Parathyroid adenoma (tissue), 2 donors: ENCODE measurements around the gene TMEM236.

Experiments used
- H2AFZ ChIP-seq: fragments of 300-600 bp; sonication (generic); one replicate; pipeline ENCODE4 v1.7.0; 2017; ENCODE audit warnings: antibody characterized with exemption, mild to moderate bottlenecking
- H3K27ac ChIP-seq: fragments of 300-600 bp; sonication (generic); one replicate; pipeline ENCODE4 v1.7.0; 2017
- H3K27me3 ChIP-seq: fragments of 300-600 bp; sonication (generic); one replicate; pipeline ENCODE4 v1.7.0; 2017; ENCODE audit warnings: low read length; ENCODE audit not compliant: control insufficient read depth, insufficient read depth
- H3K36me3 ChIP-seq: fragments of 300-600 bp; sonication (generic); one replicate; pipeline ENCODE4 v1.7.0; 2017; ENCODE audit warnings: low read length; ENCODE audit not compliant: control insufficient read depth, insufficient read depth
- H3K4me1 ChIP-seq: fragments of 300-600 bp; sonication (generic); one replicate; pipeline ENCODE4 v1.7.0; 2017; ENCODE audit warnings: control low read depth
- H3K4me2 ChIP-seq: fragments of 300-600 bp; sonication (generic); one replicate; pipeline ENCODE4 v1.7.0; 2017; ENCODE audit warnings: low read length
- H3K4me3 ChIP-seq: fragments of 300-600 bp; sonication (generic); one replicate; pipeline ENCODE4 v1.7.0; 2017; ENCODE audit warnings: low read depth, low read length
- H3K79me2 ChIP-seq: fragments of 300-600 bp; sonication (generic); one replicate; pipeline ENCODE4 v1.7.0; 2017; ENCODE audit warnings: control low read depth
- H3K9ac ChIP-seq: fragments of 300-600 bp; sonication (generic); one replicate; pipeline ENCODE4 v1.7.0; 2017; ENCODE audit warnings: mild to moderate bottlenecking
- H3K9me3 ChIP-seq: fragments of 300-600 bp; sonication (generic); one replicate; pipeline ENCODE4 v1.7.0; 2017; ENCODE audit warnings: low read length; ENCODE audit not compliant: control insufficient read depth
- CTCF ChIP-seq: fragments of 300-600 bp; sonication (generic); IDR thresholded peaks from one replicate; pipeline ENCODE4 v1.7.0; 2017; ENCODE audit warnings: antibody characterized with exemption, mild to moderate bottlenecking
- donor health status: primary hyperparathyroidism.

TMEM236 gene

DNA sequence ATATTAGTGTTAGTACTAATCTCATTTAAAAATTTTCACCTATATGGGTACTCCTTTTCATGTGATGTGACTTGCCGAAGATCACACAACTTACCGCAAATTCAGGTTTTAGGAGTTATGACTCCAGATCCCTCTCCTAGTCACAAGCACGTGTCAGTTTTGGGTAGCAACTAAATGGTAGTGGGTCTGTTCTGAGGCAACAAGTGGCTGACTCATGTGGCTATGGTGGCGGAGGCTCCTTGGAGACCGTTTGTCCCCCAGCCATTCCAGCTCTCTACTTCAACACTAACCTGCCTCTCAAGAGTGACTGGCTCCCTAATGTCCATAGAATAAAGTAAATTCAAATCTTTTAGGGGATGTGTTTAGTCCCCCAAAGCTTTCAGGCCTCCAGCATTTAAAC is 96.6 kb downstream of the TMEM236 start:
- Histone ChIP-seq H3K27ac (no peak overlapping the region), H3K4me2 (no peak overlapping the region), H3K4me3 (no peak overlapping the region), H2AFZ (no peak overlapping the region), H3K9ac (no peak overlapping the region), H3K4me1 (no peaks in the 10 kb centered on the region), H3K79me2 (no peaks in the 10 kb centered on the region), H3K9me3 (no peaks in the 10 kb centered on the region), H3K36me3 (no peaks in the 10 kb centered on the region), H3K27me3 (no peaks in the 10 kb centered on the region)
- no peak for TF ChIP-seq CTCF
